Endothelial cell (in vitro differentiated cells): Measurements from ENCODE around the gene CACHD1. TPM values are rescaled to one million over a fixed set of nuclear protein-coding genes. Genes with fewer than 3 reads are reported as not detected.
A peak's percentile ranks its signal among the peaks of the same experiment; 100 is the strongest.

ENCODE experiments used
- DNase-seq: peaks from one replicate; pipeline ENCODE4 v3.0.0; 2021; ENCODE audit warnings: low spot score
- H3K27ac Mint-ChIP-seq: one replicate; pipeline ENCODE4 v1.8.0; 2021; ENCODE audit warnings: mixed read lengths, inconsistent platforms; ENCODE audit not compliant: unreplicated experiment
- H3K27me3 Mint-ChIP-seq: one replicate; pipeline ENCODE4 v1.8.0; 2021; ENCODE audit warnings: mild to moderate bottlenecking, moderate library complexity, mixed read lengths, inconsistent platforms; ENCODE audit not compliant: unreplicated experiment
- H3K36me3 Mint-ChIP-seq: one replicate; pipeline ENCODE4 v1.8.0; 2021; ENCODE audit warnings: mild to moderate bottlenecking, low read depth, mixed read lengths, inconsistent platforms; ENCODE audit not compliant: unreplicated experiment
- H3K4me1 Mint-ChIP-seq: one replicate; pipeline ENCODE4 v1.8.0; 2021; ENCODE audit warnings: mild to moderate bottlenecking, mixed read lengths, inconsistent platforms; ENCODE audit not compliant: unreplicated experiment
- H3K4me3 Mint-ChIP-seq: one replicate; pipeline ENCODE4 v1.8.0; 2021; ENCODE audit warnings: mild to moderate bottlenecking, mixed read lengths, inconsistent platforms; ENCODE audit not compliant: unreplicated experiment
- H3K9me3 Mint-ChIP-seq: one replicate; pipeline ENCODE4 v1.8.0; 2021; ENCODE audit warnings: mixed read lengths, inconsistent platforms; ENCODE audit not compliant: unreplicated experiment
- total RNA-seq: library from RNA; stranded (reverse); fragmentation: NEBNext Ultra II Directional; extraction: Animal tissue kit (Norgen Biotek cat#: 25700); gene quantifications from one replicate; pipeline ENCODE4 v1.2.1, GENCODE V29; 2021; ENCODE audit not compliant: unreplicated experiment
- TF ChIP-seq, protein P1 (sequence below): fragments of 200-600 bp; sonication (generic); IDR thresholded peaks from one replicate; pipeline ENCODE4 v1.5.0; 2021; ENCODE audit warnings: antibody characterized with exemption; ENCODE audit not compliant: unreplicated experiment

The CACHD1 gene
- total RNA-seq, 1 donor from 2014 or later, result 48.6 TPM

DNA sequence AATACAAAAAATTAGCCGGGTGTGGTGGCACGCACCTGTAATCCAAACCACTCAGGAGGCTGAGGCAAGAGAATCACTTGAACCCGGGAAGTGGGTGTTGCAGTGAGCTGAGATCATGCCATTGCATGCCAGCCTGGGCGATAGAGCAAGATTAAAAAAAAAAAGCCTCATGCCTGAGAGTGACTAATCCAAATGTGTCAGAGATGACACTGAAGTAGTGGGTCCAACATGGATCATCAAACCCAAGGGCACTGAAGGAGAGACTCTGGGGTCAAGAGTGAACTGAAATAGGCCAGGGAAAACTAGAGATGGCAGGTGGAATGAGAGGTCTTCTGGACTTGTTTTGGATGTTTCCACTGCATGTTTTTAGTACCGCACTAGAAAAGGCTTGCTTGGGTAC lies 10.2 kb upstream of the CACHD1 start:
- DNase-seq, result no peak
- H3K4me3 Mint-ChIP-seq, result no peak overlapping the region
- TF ChIP-seq, protein P1, sequence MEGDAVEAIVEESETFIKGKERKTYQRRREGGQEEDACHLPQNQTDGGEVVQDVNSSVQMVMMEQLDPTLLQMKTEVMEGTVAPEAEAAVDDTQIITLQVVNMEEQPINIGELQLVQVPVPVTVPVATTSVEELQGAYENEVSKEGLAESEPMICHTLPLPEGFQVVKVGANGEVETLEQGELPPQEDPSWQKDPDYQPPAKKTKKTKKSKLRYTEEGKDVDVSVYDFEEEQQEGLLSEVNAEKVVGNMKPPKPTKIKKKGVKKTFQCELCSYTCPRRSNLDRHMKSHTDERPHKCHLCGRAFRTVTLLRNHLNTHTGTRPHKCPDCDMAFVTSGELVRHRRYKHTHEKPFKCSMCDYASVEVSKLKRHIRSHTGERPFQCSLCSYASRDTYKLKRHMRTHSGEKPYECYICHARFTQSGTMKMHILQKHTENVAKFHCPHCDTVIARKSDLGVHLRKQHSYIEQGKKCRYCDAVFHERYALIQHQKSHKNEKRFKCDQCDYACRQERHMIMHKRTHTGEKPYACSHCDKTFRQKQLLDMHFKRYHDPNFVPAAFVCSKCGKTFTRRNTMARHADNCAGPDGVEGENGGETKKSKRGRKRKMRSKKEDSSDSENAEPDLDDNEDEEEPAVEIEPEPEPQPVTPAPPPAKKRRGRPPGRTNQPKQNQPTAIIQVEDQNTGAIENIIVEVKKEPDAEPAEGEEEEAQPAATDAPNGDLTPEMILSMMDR, result no peak
- H3K27ac Mint-ChIP-seq, result no peak overlapping the region
- no peaks in the 10 kb centered on the region for H3K9me3 Mint-ChIP-seq
- no peaks in the 10 kb centered on the region for H3K27me3 Mint-ChIP-seq
- no peaks in the 10 kb centered on the region for H3K36me3 Mint-ChIP-seq
- no peaks in the 10 kb centered on the region for H3K4me1 Mint-ChIP-seq

DNA sequence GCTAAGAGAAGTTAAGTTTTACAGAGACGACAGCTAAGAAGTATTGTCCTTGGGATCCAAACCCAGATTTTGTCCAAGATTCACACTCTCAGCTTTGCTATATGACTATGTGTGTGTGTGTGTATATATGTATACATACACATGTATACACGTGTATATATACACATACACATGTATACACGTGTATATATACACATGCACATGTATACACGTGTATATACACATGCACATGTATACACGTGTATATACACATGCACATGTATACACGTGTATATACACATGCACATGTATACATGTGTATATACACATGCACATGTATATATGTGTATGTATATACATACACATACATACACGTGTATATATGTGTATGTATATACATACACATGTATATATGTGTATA lies 3.9 kb upstream of the CACHD1 start:
- Mint-ChIP-seq H3K27me3 (peaks cover 13% of the 10 kb centered on the region), H3K4me1 (peaks cover 8% of the 10 kb centered on the region), H3K27ac (no peak overlapping the region), H3K9me3 (no peaks in the 10 kb centered on the region), H3K36me3 (no peaks in the 10 kb centered on the region), H3K4me3 (no peak overlapping the region)
- TF ChIP-seq, protein P1, result no peak
- DNase-seq, result no peak

DNA sequence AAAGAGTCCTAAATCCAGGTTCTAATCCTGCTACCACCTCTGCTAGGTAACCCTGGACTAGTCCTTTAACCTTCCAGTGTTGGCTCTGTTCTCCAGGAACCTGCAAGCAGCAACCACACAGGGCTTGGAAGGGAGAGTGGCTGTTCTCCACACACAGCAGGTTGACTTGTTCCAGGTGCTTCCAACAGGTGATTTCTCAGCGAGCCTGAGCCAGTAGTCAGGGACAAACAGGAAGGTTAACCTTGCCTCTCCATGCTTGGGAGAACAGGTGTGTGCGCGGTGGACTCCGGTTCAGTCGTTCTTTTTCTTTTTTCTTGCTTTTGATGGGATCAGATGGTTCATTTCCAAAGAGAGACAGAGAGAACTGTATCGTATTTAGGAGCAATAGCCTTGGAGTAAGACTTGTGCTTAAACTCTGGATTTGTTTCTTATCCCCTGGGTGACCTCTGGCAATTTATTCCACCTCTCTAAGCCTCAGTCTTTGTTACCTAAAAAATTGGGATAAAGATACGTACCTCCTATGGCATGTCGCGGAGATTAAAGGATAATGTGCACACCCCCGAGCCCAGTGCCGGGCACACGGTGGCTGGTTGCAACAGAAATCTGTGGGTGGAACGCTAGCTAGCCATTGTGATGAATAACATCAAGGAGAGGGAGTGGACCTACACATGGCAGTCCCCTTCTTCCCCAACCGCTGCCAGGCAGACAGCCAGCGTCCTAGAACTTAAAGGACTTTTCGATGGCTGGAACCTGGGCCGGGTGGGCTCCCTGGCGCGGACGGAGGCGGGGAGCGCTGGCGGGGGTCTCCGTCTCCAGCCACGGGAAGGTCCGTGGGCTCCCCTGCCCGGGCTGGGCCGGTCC lies 583 bp upstream of the CACHD1 start:
- no peak for DNase-seq
- H3K36me3 Mint-ChIP-seq, result peaks cover 4% of the 10 kb centered on the region
- TF ChIP-seq, protein P1, result no peak

DNA sequence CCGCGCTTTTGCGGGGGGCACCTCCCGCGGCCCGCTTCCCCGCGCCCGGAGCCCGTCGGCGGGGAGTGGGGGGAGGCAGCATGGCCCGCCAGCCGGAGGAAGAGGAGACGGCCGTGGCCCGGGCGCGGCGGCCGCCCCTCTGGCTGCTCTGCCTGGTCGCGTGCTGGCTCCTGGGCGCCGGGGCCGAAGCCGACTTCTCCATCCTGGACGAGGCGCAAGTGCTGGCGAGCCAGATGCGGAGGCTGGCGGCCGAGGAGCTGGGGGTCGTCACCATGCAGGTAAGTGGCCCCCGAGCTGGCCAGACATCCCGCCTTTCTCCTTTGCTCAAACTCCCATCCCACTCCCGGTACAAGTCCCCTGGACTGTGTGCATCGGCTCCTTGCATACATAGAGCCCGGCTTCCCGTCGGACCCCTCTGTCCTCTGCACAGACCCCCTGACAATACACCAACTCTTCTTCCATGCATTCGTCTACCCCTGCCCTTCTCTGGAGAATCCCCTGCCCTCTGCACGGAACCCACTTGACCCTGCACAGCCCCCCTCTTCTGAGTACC lies 812 bp downstream of the CACHD1 start:
- H3K27me3 Mint-ChIP-seq, result peaks cover 18% of the 10 kb centered on the region
- DNase-seq, result peak; percentile 52
- peaks cover 44% of the 10 kb centered on the region for H3K4me1 Mint-ChIP-seq
- TF ChIP-seq, protein P1, result no peak
- H3K9me3 Mint-ChIP-seq, result no peaks in the 10 kb centered on the region
- peak overlapping the region; percentile 97 for H3K4me3 Mint-ChIP-seq
- H3K27ac Mint-ChIP-seq, result peak overlapping the region; percentile 72
- H3K36me3 Mint-ChIP-seq, result peaks cover 4% of the 10 kb centered on the region

More for the DNA sequence above, 583 bp upstream of the CACHD1 start:
- Mint-ChIP-seq H3K4me3 (peak overlapping the region; percentile 94), H3K27me3 (peaks cover 18% of the 10 kb centered on the region), H3K4me1 (peaks cover 33% of the 10 kb centered on the region), H3K27ac (no peak overlapping the region), H3K9me3 (no peaks in the 10 kb centered on the region)
